Measurements from ENCODE around the gene AHCTF1.

The AHCTF1 gene

DNA sequence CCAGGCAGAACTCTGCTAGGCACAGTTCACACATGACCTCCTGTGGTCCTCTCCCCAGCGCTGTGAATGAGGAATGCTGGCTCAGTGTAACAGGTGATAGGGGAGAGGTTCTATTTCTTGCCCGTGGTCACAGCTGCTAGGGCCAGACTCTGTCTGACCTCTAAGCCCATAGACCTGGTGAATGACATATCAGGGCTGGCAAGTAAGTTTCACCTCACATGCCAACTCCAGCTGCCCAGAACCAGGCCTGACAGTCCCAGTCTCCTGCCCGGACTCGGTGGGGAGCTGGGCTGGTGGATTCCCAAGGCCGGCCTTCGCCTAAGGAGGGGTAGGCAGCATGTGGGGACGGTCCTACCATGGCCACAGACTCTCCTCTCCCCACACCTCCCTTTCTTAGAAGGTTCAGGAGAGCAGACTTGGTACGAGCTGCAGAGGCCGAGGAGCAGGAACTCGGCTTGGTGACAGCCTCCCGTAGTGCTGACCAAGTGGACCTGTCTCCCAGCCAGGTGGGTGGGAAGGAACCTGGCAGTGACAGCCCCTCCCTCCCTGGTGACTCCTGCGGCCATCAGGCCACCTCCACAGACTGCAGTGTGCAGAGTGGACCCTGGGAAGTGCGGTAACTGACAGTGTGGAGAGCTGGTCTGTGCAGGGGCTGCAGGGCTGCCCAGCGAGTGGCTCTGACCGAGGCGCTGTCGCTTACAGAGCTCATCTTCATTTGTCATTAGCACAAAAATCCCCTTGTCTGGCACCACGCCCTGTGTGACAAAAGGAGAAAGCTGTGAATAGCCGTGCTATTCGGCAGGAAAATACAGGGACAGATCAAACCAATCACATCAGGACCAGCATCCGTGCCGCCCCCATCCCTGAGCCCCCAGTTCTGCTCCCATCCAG is 132.9 kb downstream of the AHCTF1 start:
- DNase-seq (ENCODE audit: low read depth in 3 of 3, low spot score in 1 of 3): no peak

DNA sequence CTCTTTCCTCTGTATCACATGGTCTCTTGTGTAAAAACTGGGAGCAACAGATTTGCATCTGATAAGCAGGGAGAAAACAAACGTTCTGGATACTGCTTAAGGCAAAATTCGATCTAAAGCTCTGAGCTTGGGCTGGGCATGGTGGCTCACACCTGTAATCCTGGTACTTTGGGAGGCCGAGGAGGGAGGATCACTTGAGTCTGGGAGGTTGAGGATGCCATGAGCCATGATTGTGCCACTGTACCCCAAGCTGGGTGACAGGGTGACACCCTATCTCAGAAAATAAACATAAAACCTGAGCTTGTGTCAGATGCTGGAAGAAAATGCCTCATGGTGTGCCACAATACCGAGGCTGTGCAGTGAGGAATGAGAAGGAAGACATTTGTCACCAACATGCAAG is 133.6 kb downstream of the AHCTF1 start:
- DNase-seq (ENCODE audit: low read depth in 3 of 3, low spot score in 1 of 3): no peak

DNA sequence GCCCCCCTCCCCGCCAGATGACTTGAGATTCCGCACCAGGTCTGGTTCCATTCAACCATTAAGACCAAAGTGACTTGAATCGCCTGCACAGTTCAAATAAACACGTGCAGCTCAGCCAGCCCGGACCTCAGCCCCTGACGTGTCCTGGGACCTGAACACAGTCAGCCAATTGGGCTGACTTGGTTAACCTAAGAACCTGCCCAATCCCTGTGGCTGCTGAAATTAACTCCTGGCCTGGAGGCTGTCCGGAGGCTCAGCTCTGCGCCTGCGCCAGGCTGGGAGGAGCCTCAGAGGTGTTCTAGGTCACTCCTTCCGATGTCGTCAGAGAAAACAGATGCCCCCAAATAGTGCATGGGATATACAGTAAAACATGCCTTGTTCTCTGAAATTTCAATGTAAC is 134.2 kb downstream of the AHCTF1 start:
- DNase-seq (ENCODE audit: low read depth in 3 of 3, low spot score in 1 of 3): no peak

DNA sequence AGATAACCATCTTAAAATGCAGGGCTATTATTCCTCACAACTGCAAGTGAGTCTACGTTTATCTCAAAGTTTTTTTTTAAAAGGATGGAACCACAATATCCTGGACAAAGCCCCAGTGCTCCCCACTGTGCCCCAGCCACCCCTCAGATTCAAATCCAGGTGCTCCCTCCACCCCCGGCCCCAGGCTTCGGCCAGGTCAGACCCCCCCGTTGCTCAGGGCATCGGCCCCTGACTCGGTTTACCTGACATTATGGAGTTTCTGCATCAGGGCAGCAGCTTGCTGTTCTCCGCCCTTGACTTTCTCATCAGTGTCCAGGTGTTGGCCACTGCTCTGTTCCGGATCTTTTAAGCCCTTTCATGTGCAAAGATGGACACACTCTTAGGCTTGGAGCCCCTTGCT is 134.6 kb downstream of the AHCTF1 start:
- no peak for DNase-seq (ENCODE audit: low read depth in 3 of 3, low spot score in 1 of 3)

DNA sequence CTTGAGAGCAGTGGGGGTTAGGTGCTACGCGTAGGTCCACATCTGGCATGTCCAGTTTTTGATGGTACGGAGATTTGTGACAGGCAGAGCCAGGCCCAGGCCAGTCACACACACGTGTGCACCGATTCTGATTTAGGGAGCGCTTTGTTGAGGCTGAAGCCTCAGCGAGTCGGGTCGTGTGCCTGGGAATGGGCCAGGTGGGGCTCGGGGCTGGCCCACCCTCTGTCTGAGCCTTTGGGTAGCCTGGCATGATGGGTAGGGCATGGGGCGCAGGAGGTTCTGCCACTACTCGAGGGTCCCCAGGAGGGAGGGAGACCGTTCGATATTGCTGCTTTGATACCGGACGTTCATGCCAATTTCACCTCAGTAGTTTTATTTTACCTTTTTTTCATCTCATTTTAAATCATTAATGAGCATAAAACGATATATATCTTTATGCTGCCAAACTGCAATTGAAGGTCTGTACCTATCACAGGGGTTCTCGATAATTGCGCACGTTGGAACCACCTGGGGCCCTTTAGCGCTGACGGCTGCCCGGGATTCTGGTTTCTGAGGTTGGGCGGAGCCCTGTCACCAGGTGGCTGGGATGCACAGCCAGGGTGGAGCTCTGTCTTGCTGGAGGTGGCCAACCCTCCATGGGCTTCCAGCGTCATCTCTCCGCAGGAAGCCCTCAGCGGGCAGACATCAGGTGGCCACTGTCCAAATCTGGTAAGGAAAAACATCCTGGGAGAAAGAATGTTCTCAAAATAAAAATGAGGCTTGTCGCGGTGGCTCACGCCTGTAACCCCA is 135.6 kb downstream of the AHCTF1 start:
- no peak for DNase-seq (ENCODE audit: low read depth in 3 of 3, low spot score in 1 of 3)

DNA sequence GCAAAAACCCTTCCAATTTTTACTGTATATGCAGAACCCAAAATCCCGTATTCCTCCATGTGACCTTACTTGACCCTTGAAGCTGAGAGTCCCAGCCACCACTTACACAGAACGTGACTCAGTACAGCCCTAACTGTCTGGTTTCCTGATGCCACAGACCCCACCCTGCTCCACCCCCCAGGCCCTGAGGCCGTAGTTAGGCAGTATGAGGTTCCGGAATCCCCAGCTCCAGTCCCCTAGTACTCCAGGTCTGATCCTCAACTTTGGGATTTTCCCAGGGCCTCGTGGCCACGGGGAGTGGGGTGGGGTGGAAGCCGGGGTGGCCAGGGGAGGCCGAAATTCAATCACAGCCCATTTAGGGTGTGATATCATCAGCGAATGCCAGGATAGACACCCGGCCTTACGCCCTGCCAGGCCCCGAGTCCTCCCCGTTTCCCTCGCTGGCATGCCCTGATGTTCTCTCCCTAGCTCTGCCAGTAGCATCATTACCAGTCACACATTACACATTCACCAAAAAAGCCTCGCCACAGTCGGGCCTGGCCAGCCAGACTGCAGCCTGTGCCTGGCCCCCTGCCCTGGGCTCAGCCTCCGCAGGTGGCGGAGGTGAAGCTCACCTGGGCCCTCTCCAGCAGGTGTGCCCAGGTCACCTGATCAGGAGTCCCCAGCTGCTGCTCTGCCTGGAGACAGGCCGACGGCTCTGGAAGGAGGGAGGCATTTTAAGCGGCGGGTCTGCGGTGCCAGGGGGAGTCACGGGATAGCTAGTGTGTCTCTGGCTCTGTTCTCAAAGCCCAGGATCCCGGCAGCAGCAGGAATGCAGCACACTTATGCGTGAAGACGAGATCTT is 136.7 kb downstream of the AHCTF1 start:
- no peak for DNase-seq (ENCODE audit: low read depth in 3 of 3, low spot score in 1 of 3)

DNA sequence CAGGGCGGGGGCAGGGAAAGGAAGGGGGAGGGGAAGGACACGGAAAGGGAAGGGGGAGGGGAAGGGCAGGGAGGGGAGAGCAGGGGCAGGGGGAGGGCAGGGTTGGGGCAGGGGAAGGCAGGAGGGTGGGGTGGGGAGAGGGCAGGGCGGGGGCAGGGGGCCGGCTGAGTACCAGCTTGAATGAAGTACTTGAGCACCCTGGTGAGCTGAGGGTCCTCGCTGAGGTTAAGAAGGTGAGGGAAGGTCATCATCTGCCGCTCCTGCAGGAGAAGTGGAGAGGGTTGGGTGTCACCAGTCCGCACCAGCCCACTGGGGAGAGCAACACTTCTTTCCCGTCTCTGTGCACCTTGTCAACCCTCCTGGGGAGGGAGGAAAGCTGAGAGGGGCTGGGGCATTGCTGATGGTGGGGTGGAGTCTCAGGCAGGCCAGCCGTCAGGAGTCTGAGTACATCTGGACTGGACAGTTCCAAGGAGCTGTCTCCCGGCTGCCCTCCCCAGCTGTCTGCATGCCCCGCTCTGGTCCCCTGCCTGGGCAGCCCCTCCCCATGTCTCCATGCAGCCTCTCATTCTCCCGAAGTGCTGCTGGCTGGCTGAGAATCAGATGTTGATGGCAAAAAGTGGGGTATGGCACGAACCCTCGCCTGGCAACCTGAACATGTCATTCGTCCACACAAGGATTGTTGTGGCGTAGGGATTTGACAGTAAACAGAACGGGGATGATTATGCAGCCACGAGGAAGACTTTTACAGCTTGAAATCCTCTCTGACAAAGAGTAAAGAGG is 137.5 kb downstream of the AHCTF1 start:
- no peak for DNase-seq (ENCODE audit: low read depth in 3 of 3, low spot score in 1 of 3)

DNA sequence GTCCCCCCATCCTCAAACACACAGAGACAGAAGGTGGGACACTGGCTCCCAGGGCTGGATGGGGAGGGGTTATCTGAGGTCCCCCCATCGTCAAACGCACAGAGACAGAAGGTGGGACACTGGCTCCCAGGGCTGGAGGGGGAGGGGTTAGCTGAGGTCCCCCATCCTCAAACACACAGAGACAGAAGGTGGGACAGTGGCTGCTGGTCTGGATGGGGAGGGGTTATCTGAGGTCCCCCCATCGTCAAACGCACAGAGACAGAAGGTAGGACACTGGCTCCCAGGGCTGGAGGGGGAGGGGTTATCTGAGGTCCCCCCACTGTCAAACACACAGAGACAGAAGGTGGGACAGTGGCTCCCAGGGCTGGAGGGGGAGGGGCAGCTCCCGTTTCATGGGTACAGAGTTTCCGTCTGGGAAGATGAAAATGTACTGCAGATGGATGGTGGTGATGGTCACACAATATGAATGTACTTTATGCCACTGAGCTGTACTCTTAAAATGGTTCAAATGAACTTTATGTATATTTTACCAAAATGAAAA is 138.3 kb downstream of the AHCTF1 start:
- no peak for DNase-seq (ENCODE audit: low read depth in 3 of 3, low spot score in 1 of 3)

DNA sequence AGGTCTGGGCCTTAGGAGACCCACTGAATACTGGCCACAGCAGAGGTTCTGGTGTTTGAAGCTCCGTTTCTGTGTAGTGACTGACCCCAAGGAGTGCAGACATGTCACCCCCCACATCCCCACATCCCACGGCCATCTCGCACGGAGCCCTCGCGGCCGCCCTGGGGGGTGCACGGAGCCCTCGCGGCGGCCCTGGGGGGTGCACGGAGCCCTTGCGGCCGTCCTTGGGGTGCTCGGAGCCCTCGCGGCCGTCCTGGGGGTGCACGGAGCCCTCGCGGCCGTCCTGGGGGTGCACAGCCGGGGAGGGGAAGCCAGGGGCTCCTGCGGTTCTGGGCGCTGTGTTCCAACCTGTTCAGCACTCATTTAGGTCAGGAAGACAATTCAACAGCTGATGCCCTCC is 139.1 kb downstream of the AHCTF1 start:
- no peak for DNase-seq (ENCODE audit: low read depth in 3 of 3, low spot score in 1 of 3)

DNA sequence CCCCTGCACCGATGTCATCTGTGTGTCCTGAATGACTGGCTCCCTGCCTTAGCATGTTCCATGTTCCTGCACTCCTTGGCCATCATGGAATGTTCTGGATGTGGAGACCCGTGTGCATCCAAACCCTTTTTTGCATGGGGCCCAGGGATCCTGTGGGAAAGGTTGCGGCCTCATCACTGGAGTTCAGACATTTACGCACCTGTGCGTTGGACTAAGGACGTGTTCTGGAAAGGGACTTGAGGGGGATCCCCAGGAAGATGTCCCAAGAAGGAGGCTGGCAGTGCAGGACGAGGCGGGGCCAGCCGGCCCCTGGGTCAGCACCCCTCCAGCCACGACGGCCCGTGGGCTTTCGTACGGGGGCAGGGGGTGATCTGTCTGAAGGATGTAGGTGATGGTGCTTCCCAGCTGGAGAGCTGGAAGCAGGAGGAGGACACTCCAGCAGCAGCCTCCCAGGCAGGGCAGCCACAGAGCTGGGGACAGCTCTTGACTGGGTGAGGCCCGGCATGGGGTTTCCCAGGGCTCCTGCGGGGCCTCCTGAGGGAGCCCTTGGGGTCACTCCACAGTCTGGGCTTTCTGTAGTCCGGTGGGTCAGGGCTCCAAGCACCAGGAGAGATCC is 140.3 kb downstream of the AHCTF1 start:
- DNase-seq (ENCODE audit: low read depth in 3 of 3, low spot score in 1 of 3): no peak

DNA sequence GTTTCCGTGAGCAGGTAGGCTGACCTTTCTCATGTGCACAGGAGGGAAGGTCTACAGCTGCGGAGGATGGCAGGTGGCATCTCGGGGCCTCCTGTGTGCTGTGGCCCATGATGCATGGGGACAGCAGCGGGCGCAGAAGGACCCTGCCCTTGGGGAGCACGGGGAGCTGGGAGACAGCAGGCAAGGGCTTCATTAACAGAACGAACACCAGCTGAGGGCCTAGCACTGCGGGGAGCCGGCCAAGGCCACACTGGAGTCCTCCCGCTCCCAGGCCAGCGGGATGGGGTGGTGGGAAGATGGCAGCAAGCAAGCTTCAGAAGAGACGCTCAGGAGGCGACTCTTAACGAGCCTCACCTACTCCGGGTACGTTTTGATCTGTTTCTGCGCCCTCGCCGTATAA is 140.9 kb downstream of the AHCTF1 start:
- DNase-seq (ENCODE audit: low read depth in 3 of 3, low spot score in 1 of 3): no peak

DNA sequence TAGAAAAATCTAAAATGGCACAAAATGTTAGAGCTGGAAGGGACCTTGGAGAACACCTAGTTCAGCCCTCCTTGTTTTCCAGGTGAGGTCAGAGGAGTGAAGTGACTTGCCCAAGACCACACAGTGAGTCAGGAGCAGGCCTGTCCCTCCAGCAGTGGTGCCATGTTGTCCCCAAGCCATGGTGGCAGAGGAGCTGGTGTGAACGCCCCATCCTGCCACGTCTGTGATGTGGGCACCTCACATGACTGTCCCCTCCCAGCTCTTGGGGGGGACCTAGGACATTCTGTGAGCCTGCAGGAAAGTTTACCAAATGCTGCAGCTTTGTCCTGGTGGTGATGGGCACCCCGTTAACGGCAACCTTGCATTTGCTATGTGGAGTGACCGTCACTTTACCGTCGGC is 141.4 kb downstream of the AHCTF1 start:
- DNase-seq (ENCODE audit: low read depth in 3 of 3, low spot score in 1 of 3): no peak

DNA sequence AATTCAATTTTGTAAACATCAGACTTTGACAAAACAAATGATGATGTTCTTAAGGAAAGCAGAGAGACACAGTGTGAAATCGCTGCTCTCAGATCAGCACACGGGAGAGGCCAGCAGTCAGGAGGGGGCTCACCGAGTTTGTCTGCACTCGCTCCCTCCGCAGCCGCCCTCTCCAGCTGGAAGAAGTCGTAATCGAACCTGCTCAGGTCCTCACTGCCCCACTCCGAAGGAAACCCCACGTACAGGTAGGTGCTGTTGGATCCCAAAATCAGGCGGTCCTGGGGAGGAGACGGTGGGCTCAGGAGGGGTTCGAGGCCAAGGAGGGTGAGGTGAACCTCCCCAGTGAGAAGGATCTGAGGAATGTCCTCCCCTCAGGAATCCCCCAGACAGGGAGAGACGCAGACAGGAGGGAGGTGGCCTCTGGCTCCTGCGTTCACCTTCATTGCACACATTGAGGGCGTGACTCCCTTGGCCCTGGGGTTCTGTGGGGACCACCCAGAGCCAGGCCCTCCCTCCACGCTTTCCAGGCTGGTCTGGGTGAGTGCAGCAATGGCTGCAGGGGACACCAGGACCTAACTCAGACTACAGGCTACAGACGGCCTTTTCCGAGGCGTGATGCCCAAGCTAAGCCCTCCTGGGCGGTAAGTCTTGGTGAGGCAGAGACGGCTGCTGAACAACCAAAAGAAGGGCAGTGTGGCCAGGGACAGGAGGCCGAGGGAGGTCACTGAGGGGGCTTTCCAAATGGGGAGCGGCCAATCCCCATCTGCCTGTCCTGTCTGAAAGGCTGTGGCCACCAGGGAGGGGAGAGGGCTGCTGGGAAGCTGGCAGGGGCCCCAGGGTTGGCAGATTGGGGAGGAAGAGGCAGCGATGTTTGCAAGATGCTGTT is 142.1 kb downstream of the AHCTF1 start:
- DNase-seq (ENCODE audit: low read depth in 3 of 3, low spot score in 1 of 3): no peak
